ENCODE results near the gene RASIP1.

RASIP1 gene

DNA sequence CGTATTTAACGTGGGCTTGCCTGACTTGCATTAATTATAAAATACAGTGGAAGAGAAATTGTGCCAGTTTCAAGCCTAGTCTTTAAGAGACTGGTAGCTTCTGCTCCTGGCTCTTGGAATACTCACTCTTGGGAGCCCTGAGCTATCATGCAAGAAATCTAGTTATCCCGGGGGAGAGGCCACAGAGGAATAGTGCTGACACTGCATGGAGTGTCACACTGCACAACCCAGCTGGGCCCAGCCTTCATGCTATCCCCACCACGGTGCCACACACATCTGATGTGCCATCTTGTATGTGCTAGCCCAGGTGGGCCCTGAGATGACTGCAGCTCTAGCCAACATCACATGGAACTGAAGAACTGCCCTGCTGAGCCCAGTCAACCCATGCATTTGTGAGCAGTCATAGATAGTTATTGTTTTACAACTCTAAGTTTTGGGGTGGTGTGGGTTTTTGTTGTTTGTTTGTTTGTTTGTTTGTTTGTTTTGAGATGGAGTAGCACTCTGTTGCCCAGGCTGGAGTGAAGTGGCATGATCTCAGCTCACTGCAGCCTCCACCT lies 29.2 kb downstream of the RASIP1 start:
- Histone ChIP-seq H3K4me3 (ENCODE audit: low read depth, low read length) (no peak overlapping the region), H3K36me3 (no peaks in the 10 kb centered on the region), H3K27me3 (no peaks in the 10 kb centered on the region), H3K4me1 (no peaks in the 10 kb centered on the region; the same call in 1 of the 2 replicates), H3K9me3 (no peaks in the 10 kb centered on the region)
- no peak for DNase-seq
- TF ChIP-seq, protein P1, sequence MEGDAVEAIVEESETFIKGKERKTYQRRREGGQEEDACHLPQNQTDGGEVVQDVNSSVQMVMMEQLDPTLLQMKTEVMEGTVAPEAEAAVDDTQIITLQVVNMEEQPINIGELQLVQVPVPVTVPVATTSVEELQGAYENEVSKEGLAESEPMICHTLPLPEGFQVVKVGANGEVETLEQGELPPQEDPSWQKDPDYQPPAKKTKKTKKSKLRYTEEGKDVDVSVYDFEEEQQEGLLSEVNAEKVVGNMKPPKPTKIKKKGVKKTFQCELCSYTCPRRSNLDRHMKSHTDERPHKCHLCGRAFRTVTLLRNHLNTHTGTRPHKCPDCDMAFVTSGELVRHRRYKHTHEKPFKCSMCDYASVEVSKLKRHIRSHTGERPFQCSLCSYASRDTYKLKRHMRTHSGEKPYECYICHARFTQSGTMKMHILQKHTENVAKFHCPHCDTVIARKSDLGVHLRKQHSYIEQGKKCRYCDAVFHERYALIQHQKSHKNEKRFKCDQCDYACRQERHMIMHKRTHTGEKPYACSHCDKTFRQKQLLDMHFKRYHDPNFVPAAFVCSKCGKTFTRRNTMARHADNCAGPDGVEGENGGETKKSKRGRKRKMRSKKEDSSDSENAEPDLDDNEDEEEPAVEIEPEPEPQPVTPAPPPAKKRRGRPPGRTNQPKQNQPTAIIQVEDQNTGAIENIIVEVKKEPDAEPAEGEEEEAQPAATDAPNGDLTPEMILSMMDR (IDR thresholded peaks at IDR 0.05; ENCODE audit: low read depth, low read length) = no peak

DNA sequence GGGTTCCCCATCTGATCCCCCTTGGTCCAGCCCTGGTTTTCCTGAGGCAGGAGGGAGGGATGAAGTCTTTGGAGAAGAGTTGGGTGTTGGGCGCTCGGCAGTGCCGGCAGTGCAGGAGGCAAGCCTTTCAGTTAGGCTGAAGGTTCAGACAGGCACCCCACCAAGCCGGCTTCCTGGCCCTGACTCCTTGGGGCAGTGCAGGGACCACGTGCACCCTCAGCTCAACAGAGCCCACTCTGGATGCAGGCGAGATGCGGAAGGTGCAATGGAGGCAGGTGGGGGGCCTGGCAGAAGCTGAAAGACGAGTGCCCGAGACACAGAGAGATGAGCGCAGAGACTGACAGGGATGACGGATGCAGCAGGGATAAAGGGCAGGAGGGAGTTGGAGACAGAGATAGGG lies 31.9 kb downstream of the RASIP1 start:
- H3K27me3 ChIP-seq = no peaks in the 10 kb centered on the region
- no peaks in the 10 kb centered on the region for H3K9me3 ChIP-seq
- no peaks in the 10 kb centered on the region for H3K36me3 ChIP-seq
- TF ChIP-seq, protein P1 (IDR thresholded peaks at IDR 0.05; ENCODE audit: low read depth, low read length) = no peak
- no peak for DNase-seq
- no peaks in the 10 kb centered on the region for H3K4me1 ChIP-seq
- H3K4me3 ChIP-seq (ENCODE audit: low read depth, low read length) = no peak overlapping the region

DNA sequence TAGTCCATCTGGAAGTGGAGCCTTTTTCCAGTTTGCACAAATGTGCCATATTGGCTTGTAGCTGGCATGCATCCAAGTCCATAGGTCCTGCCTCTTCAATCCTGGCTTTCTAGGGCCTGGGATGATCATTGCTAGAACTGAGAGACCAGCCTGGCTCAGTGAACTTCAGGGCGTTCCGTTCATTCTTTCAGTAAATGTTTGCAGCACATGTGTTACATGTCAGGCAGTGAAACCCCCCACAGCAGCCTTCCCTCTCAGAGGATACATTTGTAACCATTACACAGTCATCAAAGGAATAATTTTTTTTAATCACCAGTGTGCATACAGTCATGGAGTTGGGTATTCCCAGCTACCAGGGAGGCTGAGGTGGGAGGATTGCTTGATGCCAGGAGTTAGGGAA lies 35.0 kb downstream of the RASIP1 start:
- Histone ChIP-seq H3K9me3 (no peaks in the 10 kb centered on the region), H3K4me3 (ENCODE audit: low read depth, low read length) (no peak overlapping the region), H3K4me1 (no peaks in the 10 kb centered on the region), H3K27me3 (no peaks in the 10 kb centered on the region), H3K36me3 (no peaks in the 10 kb centered on the region)
- TF ChIP-seq, protein P1 (IDR thresholded peaks at IDR 0.05; ENCODE audit: low read depth, low read length) = no peak
- no peak for DNase-seq

DNA sequence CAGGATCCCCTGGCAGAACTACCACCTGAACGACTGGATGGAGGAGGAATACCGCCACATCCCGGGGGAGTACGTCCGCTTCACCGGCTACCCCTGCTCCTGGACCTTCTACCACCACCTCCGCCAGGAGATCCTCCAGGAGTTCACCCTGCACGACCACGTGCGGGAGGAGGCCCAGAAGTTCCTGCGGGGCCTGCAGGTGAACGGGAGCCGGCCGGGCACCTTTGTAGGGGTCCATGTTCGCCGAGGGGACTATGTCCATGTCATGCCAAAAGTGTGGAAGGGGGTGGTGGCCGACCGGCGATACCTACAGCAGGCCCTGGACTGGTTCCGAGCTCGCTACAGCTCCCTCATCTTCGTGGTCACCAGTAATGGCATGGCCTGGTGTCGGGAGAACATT lies 37.1 kb downstream of the RASIP1 start:
- H3K9me3 ChIP-seq = no peaks in the 10 kb centered on the region
- no peaks in the 10 kb centered on the region for H3K36me3 ChIP-seq
- H3K27me3 ChIP-seq = no peaks in the 10 kb centered on the region
- TF ChIP-seq, protein P1 (IDR thresholded peaks at IDR 0.05; ENCODE audit: low read depth, low read length) = no peak
- no peak overlapping the region for H3K4me3 ChIP-seq (ENCODE audit: low read depth, low read length)
- no peak for DNase-seq
- H3K4me1 ChIP-seq = no peaks in the 10 kb centered on the region

DNA sequence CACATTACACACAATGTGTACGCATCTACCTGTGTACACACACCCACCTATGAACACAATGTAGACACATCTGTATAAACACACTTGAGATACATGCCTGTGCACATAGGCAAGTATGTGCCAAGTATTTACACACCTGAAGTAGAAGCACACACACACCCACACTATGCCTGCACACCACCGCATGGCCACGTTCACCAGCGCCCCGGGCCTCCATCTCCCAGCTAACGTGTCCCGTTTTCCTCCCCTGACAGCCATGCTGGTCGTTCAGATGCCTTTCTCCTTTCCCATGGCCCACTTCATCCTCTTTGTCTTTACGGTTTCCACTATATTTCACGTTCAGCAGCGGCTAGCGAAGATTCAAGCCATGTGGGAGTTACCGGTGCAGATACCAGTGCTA lies 37.7 kb downstream of the RASIP1 start:
- Histone ChIP-seq H3K9me3 (no peaks in the 10 kb centered on the region), H3K4me3 (ENCODE audit: low read depth, low read length) (no peak overlapping the region), H3K4me1 (no peaks in the 10 kb centered on the region), H3K27me3 (no peaks in the 10 kb centered on the region), H3K36me3 (no peaks in the 10 kb centered on the region)
- TF ChIP-seq, protein P1 (IDR thresholded peaks at IDR 0.05; ENCODE audit: low read depth, low read length) = no peak
- DNase-seq = no peak

DNA sequence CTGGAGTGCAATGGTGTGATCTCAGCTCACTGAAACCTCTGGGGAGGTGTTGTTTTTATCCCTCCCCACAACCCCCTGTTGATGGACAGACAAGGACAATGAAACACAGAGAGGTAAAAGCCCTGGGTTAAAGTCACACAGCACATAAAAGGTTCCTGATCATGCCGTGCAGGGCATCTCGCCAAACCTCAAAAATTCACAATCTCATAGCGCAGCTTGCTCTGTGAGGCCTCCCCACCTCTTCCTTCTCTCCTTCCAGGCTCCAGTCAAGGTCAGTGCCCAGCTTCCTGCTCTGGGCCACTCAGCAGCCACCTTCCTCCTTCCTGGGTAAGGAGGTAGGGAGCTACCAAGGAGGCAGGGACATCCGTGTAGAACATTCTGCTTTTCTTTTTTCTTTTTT lies 42.4 kb downstream of the RASIP1 start:
- DNase-seq = no peak
- TF ChIP-seq, protein P1 (IDR thresholded peaks at IDR 0.05; ENCODE audit: low read depth, low read length) = no peak
- no peaks in the 10 kb centered on the region for H3K9me3 ChIP-seq
- no peak overlapping the region for H3K4me3 ChIP-seq (ENCODE audit: low read depth, low read length)
- H3K27me3 ChIP-seq = peaks cover 7% of the 10 kb centered on the region; the same call in 1 of the 2 replicates
- no peaks in the 10 kb centered on the region for H3K36me3 ChIP-seq
- no peaks in the 10 kb centered on the region for H3K4me1 ChIP-seq
